ENCODE data around the gene LARP4B.

Gene LARP4B

DNA sequence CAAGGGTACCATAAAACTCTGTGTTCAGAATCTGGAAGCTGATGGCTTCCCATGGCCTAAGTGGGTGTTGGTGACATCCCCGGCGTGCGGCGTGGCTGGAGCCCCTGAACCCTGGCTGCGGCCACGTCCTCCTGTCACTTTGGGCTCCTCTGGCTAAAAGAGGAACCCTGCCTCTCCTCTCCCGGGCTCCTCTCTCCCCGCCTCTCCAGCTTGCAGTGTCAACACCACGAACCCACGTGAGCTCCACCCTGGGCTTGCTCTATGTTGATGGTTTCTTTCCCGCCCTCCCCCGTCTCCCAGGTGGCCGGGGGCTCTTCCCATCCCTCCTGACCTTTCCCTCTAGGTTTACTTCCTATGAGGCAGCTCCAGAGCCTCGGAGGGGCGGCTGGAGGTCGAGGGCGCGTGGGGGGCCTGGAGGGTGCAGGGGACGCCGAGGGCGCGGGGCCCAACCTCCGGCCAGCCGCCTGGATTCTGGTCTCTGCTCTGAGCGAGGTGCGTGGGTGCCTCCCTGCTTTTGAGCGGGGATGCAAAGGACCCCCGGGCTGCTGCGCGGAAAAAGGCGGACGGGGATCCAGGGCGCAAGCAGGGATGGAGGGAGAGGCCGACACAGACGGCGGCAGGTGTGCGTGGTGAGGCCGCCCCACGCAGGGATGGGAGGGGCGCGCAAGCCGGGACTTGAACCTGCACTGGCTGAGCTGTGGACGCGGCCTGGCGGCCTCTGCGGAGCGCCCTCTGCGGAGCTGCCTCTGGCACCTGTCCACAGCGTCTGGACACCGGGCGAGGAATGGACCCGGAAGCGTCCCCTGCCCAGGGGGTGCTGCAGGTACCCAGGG lies 126.5 kb downstream of the LARP4B start:
- DNase-seq = no peak

DNA sequence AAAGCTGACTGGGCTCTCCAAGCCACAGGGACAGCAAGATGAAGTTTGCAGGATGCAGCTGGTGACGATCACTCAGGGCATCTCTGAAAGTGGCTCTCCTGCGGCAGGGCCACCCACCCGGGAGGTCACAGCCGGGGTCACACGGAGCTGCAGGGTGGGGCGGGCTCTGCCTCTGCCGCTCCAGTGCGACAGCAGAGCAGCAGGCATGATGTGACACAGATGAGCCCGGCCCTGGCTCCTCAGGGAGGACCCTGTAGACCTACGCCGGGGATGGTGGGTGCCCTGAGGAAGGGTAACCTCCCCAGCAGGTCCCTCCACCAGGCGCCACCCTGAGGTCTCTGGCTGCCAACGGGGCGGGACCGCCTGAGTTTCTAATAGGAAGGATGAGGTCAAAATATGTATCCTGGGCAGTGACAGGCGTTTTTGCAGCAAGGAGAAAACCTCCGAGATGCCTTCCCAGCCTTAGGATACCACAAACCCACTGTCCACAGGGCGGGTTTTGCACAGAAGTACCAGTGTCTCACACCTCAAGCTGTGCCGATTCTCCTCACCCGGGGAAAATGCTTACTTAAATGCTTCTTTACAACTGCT lies 127.2 kb downstream of the LARP4B start:
- no peak for DNase-seq

DNA sequence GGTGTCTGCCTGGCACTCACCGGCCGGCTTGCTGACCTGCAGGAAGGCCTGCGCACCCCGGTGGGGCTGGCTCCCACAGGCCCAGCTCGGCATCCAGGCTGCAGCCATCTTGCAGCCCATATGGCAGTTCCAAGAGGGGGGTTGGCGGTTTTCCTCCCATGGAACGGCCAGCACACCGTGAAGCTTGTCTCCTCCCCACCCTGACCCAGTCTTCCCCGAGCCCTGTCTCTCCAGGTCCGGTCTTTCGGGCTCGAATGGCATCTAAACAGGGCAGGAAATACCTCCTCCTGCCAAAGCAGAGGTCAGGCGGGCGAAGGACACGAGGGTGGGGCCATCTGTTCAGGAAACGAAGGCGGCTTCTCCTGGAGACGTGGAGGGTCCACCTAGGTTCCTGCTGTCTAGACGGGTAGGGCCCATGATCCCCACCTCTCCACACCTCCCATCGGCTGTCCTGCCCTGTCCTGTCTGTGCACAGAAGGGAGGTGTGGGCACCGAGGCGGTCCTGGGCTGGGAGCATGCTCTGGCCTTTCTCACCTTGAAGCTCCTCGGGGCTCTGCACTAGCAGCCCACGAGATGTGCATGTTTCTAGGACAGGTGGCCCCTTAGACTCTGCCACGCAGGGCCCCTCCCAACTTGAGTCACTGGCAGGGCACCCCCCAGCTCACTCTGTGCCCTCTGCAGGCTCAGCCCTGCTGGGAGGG lies 128.3 kb downstream of the LARP4B start:
- DNase-seq = no peak

DNA sequence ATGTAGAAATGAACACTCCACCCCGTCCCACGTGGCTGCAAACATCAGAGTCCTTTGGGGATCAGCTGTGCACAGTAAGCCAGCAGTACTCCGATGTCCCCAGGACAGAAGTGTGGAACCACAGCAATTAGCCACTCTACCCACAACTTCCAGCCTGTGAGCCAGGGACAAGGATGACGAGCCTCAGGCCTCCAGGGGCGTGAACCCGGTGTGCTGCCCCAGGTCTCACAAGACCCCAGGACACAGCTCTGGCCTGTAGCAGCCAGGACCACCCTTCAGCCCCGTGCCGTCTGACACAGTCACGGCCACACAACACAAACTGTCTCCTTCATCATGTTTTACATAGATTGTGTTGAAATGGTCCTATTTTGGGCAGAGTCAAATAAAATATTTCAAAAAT lies 129.0 kb downstream of the LARP4B start:
- no peak for DNase-seq

DNA sequence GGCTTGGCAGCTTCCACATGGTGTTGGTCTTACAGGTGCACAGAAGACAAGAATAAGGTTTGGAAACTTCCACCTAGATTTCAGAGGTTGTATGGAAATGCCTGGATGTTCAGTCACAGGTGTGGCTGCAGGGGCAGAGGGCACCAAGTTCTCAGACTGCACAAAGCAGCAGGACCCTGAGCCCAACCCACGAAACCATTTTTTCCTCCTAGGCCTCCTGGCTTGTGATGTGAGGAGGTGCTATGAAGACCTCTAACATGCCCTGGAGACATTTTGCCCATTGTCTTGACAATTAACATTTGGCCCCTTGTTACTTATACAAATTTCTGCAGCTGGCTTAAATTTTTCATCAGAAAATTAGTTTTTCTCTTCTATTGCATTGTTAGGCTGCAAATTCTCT lies 134.3 kb downstream of the LARP4B start:
- no peak for DNase-seq

DNA sequence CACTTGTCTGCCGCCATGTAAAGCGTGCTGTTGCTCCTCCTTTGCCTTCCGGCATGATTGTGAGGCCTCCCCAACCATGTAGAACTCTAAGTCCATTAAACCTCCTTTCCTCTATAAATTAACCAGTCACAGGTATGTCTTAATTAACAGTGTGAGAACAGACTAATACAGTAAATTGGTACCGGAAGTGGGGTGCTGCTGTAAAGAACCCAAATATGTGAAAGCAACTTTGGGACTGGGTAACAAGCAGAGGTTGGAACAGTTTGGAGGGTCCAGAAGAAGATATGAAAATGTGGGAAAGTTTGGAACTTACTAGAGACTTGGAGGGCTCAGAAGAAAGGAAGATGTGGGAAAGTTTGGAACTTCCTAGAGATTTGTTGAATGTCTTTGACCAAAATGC lies 135.3 kb downstream of the LARP4B start:
- no peak for DNase-seq

DNA sequence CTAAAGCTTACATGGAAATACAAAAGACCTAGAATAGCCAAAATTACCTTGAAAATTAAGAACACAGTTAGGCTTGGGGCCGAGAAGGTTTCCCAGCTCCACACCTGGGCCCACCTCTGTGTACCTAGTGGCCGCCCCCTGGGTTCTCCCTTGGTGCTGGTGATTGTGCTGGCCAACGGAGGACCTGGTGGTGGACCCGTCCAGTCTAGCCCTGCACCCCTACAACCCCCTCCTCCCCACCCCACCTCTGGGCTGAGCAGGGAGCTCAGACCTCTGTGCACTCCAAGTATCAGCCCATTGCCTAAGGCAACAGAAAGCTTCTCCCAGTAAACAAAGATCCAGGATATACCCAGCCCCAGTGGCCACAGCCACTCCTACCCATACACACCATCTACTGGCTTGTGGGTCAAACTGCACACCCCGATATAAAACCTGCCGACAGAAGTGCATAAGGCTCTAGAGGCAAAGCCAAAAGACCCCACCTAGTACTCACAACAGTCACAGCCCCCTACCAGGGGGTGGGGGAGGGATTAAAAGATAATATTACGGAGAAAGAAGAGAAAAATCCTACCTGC lies 137.0 kb downstream of the LARP4B start:
- DNase-seq = no peak

DNA sequence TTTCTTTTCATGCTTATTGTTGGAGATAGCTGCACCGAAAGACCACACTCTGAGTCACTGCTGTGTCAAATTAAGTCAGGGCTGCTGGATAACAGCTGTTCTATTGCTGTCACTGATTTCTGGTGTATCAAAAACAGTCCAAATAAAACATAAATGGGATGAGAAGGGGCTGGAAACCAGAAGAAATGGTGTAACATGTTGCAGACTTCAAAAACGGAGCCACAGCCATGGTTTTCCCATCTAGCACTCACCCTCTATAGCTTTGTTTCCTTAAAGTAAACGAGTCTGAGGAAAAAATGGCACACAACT lies 138.8 kb downstream of the LARP4B start:
- DNase-seq = no peak

DNA sequence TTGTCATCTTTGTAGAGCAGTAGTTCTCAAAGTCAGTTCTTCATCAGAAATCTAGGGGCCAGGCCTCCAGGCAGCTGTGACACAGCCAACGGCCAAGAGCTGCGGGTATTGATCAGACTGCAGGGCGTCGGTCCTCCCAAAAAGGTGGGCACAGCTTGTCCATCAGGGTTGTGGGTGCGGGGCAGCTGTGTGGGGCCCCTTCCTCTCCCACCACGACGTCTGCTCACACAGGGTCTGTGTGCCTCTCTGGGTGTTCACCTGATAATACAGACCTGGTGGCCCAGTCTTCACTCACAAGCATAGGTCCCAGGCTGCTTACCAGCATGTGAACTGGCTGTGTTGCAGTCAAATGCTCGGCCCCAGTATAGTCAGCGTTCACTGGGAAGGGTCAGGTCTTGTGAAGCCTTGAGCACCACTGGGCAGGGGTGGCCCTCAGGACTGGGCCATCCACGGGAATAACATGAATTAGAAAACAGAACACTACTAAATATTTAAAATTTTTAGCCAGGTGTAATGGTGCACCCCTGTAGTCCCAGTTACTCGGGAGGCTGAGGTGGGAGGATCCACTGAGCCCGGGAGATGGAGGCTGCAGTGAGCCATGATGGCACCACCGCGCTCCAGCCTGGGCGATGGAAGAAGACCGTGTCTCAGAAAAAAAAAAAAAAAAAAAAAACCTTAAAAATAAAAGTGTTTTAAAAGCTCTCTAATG lies 139.3 kb downstream of the LARP4B start:
- DNase-seq = no peak

DNA sequence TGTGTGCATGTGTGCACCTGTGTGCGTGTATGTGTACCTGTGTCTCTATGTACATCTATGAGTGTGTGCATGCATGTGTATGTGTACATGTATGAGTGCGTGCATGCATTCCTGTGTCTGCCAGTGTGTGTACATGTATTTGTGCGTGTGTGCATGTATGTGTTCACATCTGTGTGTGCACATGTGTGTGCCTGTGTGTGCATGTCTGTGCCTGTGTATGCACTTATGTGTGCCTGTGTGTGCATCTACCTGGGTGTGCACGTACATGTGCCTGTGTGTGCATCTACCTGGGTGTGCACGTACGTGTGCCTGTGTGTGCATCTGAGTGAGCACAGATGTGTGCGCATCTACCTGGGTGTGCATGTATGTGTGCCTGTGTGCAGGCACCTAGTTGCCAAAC lies 139.9 kb downstream of the LARP4B start:
- no peak for DNase-seq

DNA sequence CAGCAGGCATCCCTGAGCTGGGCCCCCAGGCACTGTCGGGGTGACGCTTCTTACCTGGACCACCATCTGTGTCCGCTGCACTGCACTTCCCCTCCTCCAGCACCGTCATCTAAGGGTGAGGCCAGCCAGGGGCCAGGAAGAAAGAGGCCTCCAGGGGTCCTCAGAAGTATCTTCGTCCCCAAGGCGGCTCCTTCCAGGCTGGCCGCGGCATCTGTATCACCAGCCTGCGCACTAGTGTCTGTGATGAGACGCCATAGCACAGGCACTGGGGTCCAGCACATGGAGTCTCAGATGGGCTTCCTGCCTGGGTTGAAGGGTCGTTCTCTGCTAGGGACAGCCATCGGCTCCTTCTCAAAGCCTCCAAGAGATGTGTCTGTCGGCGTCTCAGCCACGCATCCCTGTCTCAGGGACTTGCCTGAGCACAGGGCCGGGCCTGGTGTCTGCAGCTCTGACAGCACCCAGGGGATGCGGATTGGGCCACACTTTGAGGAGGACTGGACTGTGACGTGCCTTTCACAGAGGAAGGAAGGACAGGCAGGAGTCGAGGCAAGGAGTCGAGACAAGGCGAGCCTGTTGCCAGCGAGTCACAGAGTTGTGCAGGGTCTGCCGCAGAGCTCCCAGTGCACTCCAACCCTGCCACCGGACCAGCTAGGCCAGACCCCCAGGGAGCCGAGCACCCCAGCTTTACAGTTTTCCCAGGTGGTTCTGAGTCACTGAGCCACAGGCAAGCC lies 140.5 kb downstream of the LARP4B start:
- no peak for DNase-seq

DNA sequence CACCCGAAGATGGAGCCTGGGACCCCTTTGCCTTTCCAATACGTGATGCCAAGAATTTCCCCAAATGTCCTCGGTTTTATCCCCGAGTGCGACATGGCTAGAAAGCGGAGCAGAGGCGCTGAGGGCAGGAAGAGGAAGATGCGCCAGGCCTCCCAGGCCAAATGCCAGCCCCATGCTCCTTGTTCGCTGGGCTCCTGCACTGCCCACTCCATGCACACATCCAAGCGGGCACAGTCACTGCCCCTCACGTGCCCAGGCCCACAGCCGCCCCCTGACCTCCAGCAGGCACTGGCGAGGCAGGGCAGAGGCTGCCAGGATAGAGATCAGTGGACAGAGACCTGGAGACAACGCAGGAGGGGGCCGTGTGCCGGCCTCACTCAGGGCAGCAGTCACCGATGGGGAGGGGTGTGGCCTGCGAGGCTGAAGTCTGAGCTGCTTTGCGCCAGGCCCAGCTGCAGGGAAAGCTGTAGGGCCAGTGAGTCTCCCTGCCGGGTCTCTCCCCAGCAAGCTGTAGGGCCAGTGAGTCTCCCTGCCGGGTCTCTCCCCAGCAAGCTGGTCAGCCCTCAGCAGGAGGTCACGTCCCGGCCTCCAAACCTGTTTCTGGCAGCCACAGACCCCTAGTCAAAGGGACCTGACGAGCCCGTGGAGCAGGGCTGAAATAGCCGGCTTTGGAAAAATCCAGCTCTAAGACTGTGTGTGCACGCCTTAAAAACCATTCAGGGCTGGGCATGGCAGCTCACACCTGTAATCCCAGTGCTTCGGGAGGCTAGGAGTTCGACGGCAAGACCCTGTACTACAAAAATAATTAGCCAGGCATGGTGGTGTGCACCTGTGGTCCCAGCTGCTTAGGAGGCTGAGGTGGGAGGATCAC lies 141.4 kb downstream of the LARP4B start:
- DNase-seq = no peak

DNA sequence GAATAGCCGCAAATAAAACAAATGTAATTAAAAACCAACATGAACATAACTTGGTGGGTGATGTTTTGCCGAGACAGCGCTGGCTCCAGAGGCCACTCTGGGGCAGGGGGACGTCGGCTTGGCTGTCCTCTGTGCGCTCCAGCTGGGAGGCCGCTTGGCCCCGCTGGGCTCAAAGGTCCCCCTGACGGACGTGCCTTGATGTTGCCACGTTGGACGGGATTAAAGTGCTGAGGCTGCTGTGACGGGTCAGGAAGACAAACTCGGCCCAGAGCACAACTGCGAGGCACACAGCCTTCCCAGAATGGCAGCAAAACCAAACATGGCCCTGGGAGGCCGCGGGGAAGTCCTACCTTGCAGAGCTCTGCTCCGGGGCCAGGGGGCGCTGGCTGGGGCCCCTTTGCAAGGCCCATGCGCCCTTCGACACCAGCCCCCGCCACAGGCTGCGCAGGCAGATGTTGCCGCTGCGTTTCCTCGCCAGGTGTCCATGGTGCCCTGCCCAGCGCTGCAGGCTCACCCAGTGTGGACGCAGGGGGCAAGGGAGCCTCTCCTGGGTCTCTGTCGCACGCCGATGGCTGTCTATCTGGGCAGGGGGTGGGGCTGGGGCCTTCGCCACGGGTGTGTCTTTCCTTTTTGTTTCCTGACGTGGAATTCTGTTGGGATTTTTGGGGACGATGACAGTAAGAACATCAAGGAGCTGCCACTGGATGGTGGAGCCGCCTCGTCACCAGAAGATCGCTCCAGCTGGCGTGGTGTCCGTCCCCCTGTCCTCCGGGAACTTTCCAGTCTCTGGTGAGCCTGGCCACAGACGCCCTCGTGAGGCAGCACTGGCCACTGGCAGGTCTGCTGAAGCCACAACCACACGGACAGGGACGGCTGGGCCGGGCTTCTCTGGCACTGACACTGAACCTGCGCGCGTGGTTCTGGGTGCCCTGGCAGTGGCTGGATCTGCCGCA lies 142.4 kb downstream of the LARP4B start:
- DNase-seq = no peak

DNA sequence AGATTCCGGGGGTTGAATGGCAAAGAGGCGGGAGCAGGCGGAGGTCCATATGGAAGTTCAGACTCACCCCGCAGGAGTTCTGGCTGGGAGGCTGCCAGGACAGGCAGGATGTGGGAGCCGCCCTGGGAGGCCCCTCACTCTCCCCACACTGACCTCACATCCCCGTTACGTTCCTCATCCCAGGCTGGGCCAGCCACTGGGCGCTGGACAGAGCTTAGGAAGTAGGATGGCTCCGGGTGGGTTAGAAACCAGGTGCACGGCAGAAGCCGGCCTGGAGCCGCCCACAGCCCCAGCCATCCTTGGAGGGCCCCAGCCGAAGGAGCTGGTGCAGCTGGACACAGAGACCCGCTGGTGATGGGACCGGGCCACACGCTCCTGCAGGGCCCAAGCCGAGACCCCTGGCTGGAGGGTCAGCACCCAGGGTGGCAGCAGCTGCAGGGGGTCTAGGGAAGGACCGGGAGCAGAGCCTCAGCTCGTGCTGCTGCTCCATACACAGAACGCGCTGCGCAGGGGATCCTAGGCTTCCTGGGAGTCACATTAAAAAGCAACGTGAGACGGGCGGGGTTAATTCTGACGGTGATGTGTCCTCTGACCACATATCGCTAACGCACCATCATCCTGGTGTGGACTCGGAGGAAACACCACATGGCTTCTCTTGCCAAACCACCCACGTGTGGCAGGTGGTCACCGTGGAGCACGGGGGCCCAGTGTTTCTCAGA lies 143.4 kb downstream of the LARP4B start:
- DNase-seq = no peak

DNA sequence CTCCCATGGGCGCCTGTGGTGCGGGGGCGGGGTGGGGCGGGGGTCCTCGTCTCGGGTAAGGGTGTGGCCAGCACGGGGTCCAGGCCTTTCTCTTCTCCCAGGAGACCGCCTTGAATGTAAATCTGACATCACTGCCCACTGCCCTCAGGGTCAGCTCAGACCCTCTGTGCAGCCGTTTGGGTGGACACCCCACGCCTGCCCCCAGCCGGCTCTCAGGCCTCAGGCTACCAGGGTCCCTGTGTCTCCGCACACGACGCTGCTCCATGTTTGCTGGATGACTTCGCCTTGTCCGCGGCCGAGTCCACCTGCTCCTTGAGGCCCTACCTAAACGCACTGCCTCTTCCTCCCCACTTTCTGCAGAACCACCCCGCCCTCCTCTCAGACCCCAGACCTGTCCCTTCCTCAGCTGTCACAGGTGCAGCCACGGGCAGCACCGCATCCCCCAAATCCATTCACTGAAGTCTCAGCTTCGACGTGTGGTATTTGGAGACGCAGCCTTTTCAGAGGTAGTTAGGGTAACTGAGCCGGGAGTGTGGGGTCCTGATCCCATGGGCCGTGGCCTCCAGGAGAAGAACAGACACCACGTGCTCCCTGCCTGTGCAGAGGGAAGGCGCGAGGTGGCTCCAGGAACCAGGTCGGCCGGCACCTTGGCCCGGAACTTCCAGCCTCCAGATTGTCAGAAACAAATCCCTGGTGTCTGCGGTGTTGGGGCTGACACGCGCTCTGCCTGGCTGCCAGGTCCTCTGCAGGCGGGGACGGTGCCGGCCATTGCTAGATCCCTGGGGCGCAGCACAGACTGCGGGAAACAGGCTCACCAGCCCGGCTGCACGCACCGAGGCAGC lies 144.7 kb downstream of the LARP4B start:
- DNase-seq = no peak

DNA sequence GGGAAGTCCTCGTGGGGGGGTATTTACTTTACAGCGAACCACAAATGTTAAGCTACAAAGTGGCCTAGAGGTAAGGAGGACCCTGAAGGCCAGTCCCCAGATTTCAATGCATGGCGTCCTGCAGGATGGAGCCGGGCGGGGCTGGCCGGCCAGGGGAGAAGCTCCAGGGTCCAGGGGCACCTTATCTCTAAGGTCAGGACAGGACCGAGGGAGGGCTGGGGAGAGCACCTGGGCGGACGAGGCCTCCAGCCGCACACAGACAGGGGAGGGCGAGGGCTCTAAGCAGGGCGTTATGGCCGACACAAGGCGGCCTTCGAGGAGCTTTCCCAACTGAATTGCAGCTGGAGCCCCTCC lies 145.7 kb downstream of the LARP4B start:
- DNase-seq = no peak

DNA sequence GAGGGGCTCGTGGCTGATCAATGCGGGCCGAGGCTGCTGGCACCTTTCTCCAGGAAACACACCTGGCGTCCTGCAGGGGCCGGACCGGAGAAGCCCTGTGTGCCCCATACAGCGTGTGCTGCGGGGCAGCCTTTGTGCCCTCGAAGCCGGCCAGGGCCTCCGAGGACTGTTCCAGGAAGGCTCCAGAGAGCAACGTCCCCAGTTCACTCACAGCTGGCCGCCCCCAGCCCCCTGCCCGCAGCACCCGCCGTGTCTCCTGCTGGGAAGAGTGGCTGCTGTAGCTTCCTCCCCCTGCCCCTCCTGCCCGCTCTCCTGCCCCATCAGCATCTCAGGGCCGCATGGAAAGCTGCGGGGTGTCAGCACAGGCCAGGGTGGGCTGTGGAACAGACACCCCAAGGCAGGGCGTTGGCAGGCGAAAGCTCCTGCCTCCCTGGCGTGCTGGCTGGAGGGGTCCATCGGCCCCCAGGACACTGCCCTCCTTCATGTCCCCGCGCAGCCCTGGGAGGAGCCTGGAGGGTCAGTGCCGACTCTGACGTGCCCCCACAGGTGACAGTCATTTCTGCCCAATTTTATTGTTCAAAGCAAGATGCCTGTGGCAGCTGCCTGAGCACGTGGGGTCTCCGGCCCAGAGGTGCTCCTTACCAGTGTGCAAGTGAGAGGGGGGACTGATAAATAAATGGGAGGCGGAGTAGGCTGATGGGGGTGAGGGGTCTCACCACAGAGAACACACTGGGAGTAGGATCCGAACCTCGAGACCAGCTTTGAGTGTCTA lies 146.2 kb downstream of the LARP4B start:
- no peak for DNase-seq
